Stimulated activated naive CD8-positive, alpha-beta T cell treated with anti-CD3 and anti-CD28 coated beads, Interleukin-15, Interleukin-2, amounts not matched to agents 100 U/mL and 50 U/mL, for 24 hours (primary cell): Measurements from ENCODE around the gene HTATIP2.
"Not testable (repeated sequence)": the region's sequence is repeated elsewhere in the genome, so short reads cannot be mapped to it uniquely, and the experiment has no call there.

Experiments
- ATAC-seq: fragments of 150-1000 bp; cut with Tn5 transposase; one replicate; pipeline ENCODE4 v1.10.0; 2021
- DNase-seq: peaks from one replicate; pipeline ENCODE4 v3.0.0; 2021

Gene HTATIP2

GRCh38 chr11:20372081-20372626, 8.6 kb downstream of the HTATIP2 start:
- DNase-seq (no peak), ATAC-seq (no peak)

- DNase-seq, result no peak
- ATAC-seq, result no peak
Measured at GRCh38 chr11:20373147-20373546, 9.6 kb downstream of the HTATIP2 start.

- DNase-seq, result no peak
Measured at GRCh38 chr11:20373568-20374209, 10.2 kb downstream of the HTATIP2 start.

GRCh38 chr11:20374741-20375300, 11.3 kb downstream of the HTATIP2 start:
- DNase-seq (no peak), ATAC-seq (no peak)

More at GRCh38 chr11:20373568-20374209, 10.2 kb downstream of the HTATIP2 start:
- no peak for ATAC-seq

- no peak for DNase-seq
Measured at GRCh38 chr11:20376162-20376730, 12.7 kb downstream of the HTATIP2 start.

GRCh38 chr11:20385996-20386395, 22.5 kb downstream of the HTATIP2 start:
- not testable (repeated sequence) for ATAC-seq, DNase-seq

More at GRCh38 chr11:20376162-20376730, 12.7 kb downstream of the HTATIP2 start:
- ATAC-seq, result no peak

GRCh38 chr11:20387261-20388095, 24.0 kb downstream of the HTATIP2 start, which contains the start of gene PRMT3:
PRMT3 (plus strand) TSS chr11:20387716; CDS start chr11:20387747, 31 bp downstream.
- ATAC-seq, result peak; percentile 89
- DNase-seq, result peak; percentile 97

- no peak for ATAC-seq
Measured at GRCh38 chr11:20388096-20389055, 24.9 kb downstream of the HTATIP2 start.

GRCh38 chr11:20397281-20397680, 33.8 kb downstream of the HTATIP2 start:
- ATAC-seq (peak; percentile 57), DNase-seq (no peak)

More at GRCh38 chr11:20388096-20389055, 24.9 kb downstream of the HTATIP2 start:
- peak; percentile 38 for DNase-seq

GRCh38 chr11:20399498-20399897, 36.0 kb downstream of the HTATIP2 start:
- DNase-seq, result no peak
- ATAC-seq, result no peak

GRCh38 chr11:20403059-20403458, 39.5 kb downstream of the HTATIP2 start:
- ATAC-seq (no peak), DNase-seq (no peak)

- DNase-seq (no peak), ATAC-seq (no peak)
Measured at GRCh38 chr11:20406484-20406883, 43.0 kb downstream of the HTATIP2 start.

GRCh38 chr11:20407344-20407743, 43.8 kb downstream of the HTATIP2 start:
- no peak for ATAC-seq
- no peak for DNase-seq

- peak; percentile 85 for ATAC-seq
- DNase-seq, result no peak
Measured at GRCh38 chr11:20415432-20415831, 51.9 kb downstream of the HTATIP2 start.

GRCh38 chr11:20417771-20418170, 54.3 kb downstream of the HTATIP2 start:
- no peak for DNase-seq
- ATAC-seq, result no peak

GRCh38 chr11:20421946-20422345, 58.4 kb downstream of the HTATIP2 start:
- peak; percentile 14 for ATAC-seq
- no peak for DNase-seq

- ATAC-seq (no peak), DNase-seq (no peak)
Measured at GRCh38 chr11:20429216-20429615, 65.7 kb downstream of the HTATIP2 start.
